ENCODE measurements around the gene CCDC136.
A peak's percentile ranks its signal among the peaks of the same experiment; 100 is the strongest.

Gene CCDC136

DNA sequence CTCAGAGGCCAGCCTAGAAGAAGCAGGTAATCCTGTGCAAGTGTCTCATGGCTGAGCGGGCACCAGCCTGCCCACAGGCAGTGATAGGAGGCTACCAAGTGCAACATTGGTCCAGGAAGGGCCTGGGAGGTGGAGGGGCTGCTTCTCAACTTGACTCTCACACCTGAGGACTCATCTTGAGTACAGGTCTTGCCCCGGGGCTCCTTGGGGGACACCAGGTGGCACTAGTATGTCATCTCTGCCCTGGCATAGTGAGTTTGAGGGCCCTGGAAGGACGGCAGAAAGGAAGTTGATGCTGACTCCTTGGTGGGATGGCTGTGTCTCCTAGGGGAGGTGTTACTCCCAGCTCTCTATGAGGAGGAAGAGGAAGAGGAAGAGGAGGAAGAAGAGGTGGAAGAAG lies 2.3 kb downstream of the CCDC136 start:
- Histone ChIP-seq H3K4me1 (peaks cover 7% of the 10 kb centered on the region), H3K4me2 (ENCODE audit: low read length) (no peak overlapping the region), H3K36me3 (ENCODE audit: control insufficient read depth, insufficient read depth, low read length) (no peaks in the 10 kb centered on the region), H3K9ac (no peak overlapping the region), H2AFZ (no peak overlapping the region), H3K79me2 (no peaks in the 10 kb centered on the region), H3K4me3 (ENCODE audit: low read depth, low read length) (no peak overlapping the region), H3K9me3 (ENCODE audit: control insufficient read depth, low read length) (no peaks in the 10 kb centered on the region), H3K27me3 (ENCODE audit: control insufficient read depth, insufficient read depth, low read length) (no peaks in the 10 kb centered on the region), H3K27ac (no peak overlapping the region)
- TF ChIP-seq, protein P1, sequence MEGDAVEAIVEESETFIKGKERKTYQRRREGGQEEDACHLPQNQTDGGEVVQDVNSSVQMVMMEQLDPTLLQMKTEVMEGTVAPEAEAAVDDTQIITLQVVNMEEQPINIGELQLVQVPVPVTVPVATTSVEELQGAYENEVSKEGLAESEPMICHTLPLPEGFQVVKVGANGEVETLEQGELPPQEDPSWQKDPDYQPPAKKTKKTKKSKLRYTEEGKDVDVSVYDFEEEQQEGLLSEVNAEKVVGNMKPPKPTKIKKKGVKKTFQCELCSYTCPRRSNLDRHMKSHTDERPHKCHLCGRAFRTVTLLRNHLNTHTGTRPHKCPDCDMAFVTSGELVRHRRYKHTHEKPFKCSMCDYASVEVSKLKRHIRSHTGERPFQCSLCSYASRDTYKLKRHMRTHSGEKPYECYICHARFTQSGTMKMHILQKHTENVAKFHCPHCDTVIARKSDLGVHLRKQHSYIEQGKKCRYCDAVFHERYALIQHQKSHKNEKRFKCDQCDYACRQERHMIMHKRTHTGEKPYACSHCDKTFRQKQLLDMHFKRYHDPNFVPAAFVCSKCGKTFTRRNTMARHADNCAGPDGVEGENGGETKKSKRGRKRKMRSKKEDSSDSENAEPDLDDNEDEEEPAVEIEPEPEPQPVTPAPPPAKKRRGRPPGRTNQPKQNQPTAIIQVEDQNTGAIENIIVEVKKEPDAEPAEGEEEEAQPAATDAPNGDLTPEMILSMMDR (IDR thresholded peaks at IDR 0.05), result peak; percentile 68

DNA sequence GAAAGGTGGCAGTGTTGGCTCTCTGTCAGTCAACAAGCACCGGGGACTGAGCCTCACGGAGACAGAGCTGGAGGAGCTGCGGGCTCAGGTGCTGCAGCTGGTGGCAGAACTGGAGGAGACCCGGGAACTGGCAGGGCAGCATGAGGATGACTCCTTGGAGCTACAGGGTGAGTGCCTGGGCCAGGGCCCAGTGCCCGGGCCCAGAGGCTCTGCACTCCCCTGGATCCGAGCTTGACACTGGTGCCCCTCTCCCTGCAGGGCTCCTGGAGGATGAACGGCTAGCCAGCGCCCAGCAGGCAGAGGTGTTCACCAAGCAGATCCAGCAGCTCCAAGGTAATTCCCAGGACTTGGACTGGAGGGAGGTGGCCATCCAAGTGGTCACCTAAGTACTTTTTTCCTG lies 2.7 kb downstream of the CCDC136 start:
- Histone ChIP-seq H3K27ac (no peak overlapping the region), H3K27me3 (ENCODE audit: control insufficient read depth, insufficient read depth, low read length) (no peaks in the 10 kb centered on the region), H3K9ac (no peak overlapping the region), H3K36me3 (ENCODE audit: control insufficient read depth, insufficient read depth, low read length) (no peaks in the 10 kb centered on the region), H3K4me2 (ENCODE audit: low read length) (no peak overlapping the region), H3K4me1 (peaks cover 7% of the 10 kb centered on the region), H3K79me2 (no peaks in the 10 kb centered on the region), H3K4me3 (ENCODE audit: low read depth, low read length) (no peak overlapping the region), H2AFZ (no peak overlapping the region), H3K9me3 (ENCODE audit: control insufficient read depth, low read length) (no peaks in the 10 kb centered on the region)
- TF ChIP-seq, protein P1 (IDR thresholded peaks at IDR 0.05), result no peak

DNA sequence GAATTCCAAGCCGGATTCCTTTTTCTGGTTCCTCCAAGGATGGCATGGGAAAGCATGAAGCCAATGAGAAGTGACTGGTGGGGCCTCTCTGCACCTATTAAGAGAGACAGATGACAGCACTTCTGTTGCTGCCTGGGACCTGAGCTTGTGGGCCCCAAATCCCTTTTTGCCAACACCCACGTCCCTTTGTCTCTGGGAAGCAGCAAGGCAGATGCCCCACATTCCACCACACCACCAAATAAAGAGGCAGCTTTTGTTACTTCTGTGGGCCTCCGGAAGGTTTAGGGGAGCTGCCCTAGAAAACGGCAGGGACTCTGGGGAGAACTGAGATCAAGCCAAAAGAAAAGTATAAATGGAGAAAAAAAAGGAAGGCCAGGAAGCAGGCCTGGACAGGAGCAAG lies 3.4 kb downstream of the CCDC136 start:
- Histone ChIP-seq H3K4me3 (ENCODE audit: low read depth, low read length) (no peak overlapping the region), H3K4me2 (ENCODE audit: low read length) (no peak overlapping the region), H3K27ac (no peak overlapping the region), H3K79me2 (no peaks in the 10 kb centered on the region), H3K27me3 (ENCODE audit: control insufficient read depth, insufficient read depth, low read length) (no peaks in the 10 kb centered on the region), H3K36me3 (ENCODE audit: control insufficient read depth, insufficient read depth, low read length) (no peaks in the 10 kb centered on the region), H3K9me3 (ENCODE audit: control insufficient read depth, low read length) (no peaks in the 10 kb centered on the region), H3K9ac (no peak overlapping the region), H3K4me1 (peaks cover 7% of the 10 kb centered on the region), H2AFZ (no peak overlapping the region)
- TF ChIP-seq, protein P1 (IDR thresholded peaks at IDR 0.05), result no peak

DNA sequence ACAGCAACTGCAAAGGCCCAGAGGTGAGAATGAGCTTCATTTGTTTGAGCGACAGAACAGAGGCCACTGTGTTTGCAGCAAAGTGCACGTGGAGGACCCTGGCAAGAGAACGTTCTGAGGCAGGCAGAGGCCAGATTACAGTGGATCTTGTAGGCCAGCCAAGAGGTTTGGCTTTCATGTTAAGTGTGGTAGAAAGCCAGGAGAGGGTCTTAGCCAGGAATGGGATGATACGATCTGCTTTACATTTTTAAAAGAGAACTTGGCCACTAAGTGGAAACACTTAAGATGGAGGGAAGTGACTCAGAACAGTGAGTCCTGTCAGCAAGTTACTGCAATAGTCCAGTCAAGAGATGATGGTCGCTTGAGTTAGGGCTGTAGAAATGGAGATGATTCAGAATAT lies 4.6 kb downstream of the CCDC136 start:
- Histone ChIP-seq H3K9me3 (ENCODE audit: control insufficient read depth, low read length) (no peaks in the 10 kb centered on the region), H3K27ac (no peak overlapping the region)
- TF ChIP-seq, protein P1 (IDR thresholded peaks at IDR 0.05), result no peak

DNA sequence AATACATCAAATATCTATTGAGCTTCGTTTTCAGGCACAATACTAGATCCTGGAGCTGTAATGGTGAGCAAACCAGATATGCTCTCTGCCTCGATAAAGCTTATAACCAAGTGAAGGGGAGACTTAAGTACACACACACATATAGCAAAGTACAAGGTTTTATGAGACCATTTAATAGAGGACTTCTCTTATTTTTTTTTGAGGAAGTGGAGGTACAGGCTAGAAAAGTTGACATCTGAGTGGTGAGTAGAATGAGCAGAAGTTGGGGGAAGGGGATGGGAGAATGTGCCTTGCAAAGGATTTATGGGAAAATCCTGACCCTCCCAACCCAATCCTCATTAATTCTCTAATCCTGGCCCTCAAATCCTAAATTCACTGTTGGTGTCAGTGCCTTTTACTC lies 7.7 kb downstream of the CCDC136 start:
- TF ChIP-seq, protein P1 (IDR thresholded peaks at IDR 0.05), result no peak
- no peak overlapping the region for H3K4me2 ChIP-seq (ENCODE audit: low read length)
- no peaks in the 10 kb centered on the region for H3K27me3 ChIP-seq (ENCODE audit: control insufficient read depth, insufficient read depth, low read length)
- H3K4me1 ChIP-seq, result no peaks in the 10 kb centered on the region
- no peak overlapping the region for H2AFZ ChIP-seq
- H3K9ac ChIP-seq, result no peak overlapping the region
- no peaks in the 10 kb centered on the region for H3K79me2 ChIP-seq
- no peaks in the 10 kb centered on the region for H3K9me3 ChIP-seq (ENCODE audit: control insufficient read depth, low read length)
- no peaks in the 10 kb centered on the region for H3K36me3 ChIP-seq (ENCODE audit: control insufficient read depth, insufficient read depth, low read length)
- H3K4me3 ChIP-seq (ENCODE audit: low read depth, low read length), result no peak overlapping the region
- H3K27ac ChIP-seq, result no peak overlapping the region

More for the DNA sequence above, 4.6 kb downstream of the CCDC136 start:
- no peak overlapping the region for H3K4me2 ChIP-seq (ENCODE audit: low read length)
- no peaks in the 10 kb centered on the region for H3K36me3 ChIP-seq (ENCODE audit: control insufficient read depth, insufficient read depth, low read length)
- H3K79me2 ChIP-seq, result no peaks in the 10 kb centered on the region
- H3K9ac ChIP-seq, result no peak overlapping the region
- H2AFZ ChIP-seq, result no peak overlapping the region
- H3K4me3 ChIP-seq (ENCODE audit: low read depth, low read length), result no peak overlapping the region
- peaks cover 2% of the 10 kb centered on the region for H3K4me1 ChIP-seq
- no peaks in the 10 kb centered on the region for H3K27me3 ChIP-seq (ENCODE audit: control insufficient read depth, insufficient read depth, low read length)

All from parathyroid adenoma (tissue), 2 donors.